Activated CD4-positive, alpha-beta T cell treated with anti-CD3 and anti-CD28 coated beads for 24 hours (primary cell): ENCODE data around the gene GRAMD2B.
"Not testable (repeated sequence)": the region's sequence is repeated elsewhere in the genome, so short reads cannot be mapped to it uniquely, and the experiment has no call there.

Experiments
- DNase-seq, 2 donors: peaks; one replicate each; pipeline ENCODE4 v3.0.0-alpha.2; 2020; ENCODE audit warnings: low read depth in 2 of 2

Gene GRAMD2B, protein sequence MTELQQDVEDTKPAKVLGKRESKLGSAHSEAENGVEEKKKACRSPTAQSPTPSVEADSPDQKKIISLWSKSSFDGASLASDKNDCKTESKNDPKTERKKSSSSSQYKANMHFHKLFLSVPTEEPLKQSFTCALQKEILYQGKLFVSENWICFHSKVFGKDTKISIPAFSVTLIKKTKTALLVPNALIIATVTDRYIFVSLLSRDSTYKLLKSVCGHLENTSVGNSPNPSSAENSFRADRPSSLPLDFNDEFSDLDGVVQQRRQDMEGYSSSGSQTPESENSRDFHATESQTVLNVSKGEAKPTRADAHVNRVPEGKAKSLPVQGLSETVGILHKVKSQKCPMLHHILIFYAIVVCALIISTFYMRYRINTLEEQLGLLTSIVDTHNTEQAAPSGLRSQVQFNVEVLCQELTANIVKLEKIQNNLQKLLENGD

DNA sequence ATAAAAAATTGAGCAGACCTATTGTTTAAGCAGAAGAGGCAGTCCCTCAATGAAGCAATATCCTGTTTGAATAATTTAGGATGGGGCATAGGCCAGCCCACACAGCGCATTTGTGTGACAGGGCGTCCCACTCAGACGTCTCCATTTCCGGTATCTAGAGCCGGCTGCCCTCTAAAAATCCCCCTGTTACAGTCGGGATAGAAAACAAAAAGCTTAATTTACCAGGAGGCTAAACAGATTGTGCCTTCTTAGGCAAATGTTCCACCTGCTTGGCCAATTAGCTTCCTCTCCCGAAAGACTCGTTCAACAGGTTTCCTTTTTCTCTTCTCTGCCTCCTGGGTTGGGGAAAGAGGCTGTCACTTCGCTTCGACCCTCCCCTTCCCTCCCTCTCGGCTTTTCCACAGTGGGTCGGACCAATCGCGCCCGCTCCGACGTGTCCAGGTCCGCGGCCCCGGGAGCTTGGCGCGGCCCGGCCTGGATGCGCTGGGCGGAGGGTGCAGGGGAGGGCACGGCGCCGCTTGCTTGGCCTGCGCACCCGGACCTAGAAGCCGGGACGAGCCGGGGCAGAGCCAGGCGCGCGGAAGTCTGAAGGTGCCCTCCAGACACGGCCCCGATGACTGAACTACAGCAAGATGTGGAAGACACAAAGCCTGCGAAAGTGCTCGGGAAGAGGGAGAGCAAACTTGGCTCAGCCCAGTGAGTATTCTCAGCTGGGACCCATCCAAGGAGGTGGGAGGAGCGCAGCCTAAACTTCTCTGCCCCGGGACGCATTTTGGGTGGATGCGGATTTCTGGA lies at the start of gene GRAMD2B:
GRAMD2B (plus strand) TSS at position 416 of the 795 bp plus-strand sequence; CDS start at position 614, 198 bp downstream.
- DNase-seq, result peak; percentile 37 to 54

GRCh38 chr5:126374109-126374416 lies 49.1 kb upstream of the GRAMD2B start:
- DNase-seq, result no peak

- DNase-seq, result no peak
Measured at GRCh38 chr5:126376443-126376842, 46.8 kb upstream of the GRAMD2B start.

DNA sequence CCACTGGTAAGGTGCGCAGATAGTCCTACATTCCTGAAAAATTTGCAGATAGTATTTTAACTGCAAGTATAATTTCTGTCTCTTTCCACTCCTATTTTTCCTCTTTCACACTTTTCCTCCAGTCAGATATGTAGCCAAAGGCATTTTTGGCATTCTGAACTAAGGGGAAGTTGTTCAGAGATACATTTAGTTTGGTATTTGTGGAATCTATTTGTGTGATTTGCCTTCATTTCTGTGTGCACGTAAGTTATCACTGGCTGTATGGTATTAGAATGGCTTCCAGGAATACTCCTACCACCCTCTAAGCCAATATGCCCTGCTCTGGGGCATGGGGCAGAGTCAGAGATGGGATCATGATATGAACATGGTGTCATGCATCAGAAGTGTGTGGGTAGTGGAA lies 45.8 kb upstream of the GRAMD2B start:
- DNase-seq, result no peak

DNA sequence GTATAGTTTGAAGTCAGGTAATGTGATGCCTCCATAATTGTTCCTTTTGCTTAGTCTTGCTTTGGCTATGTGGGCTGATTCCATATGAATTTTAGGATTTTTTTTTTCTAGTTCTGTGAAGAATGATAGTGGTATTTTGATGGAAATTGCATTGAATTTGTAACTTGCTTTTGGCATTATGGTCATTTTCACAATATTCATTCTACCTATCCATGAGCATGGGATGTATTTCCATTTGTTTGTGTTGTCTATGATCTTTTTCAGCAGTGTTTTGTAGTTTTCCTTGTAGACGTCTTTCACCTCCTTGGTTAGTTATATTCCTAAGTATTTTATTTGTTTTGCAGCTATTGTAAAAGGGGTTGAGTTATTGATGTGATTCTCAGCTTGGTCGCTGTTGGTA lies 42.9 kb upstream of the GRAMD2B start:
- not testable (repeated sequence) for DNase-seq

DNA sequence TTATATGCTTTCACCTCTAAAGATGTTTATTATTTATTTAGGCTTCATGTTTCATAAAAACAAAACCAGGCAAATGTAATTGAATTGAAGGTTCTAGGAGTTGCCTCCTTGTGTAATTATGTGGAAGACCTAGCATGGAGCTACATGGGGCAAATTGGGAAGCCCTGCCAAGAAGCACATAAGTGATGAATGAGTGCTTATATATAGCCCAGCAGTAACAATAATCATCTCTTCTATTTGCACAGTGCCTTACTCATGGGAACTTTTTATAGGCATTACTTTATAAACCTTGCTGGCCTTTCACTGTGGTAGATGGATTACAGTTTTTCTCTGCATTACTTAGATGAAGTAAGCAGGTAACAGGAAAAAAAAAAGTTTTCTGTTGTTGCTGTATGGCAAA lies 40.0 kb upstream of the GRAMD2B start:
- no peak for DNase-seq

DNA sequence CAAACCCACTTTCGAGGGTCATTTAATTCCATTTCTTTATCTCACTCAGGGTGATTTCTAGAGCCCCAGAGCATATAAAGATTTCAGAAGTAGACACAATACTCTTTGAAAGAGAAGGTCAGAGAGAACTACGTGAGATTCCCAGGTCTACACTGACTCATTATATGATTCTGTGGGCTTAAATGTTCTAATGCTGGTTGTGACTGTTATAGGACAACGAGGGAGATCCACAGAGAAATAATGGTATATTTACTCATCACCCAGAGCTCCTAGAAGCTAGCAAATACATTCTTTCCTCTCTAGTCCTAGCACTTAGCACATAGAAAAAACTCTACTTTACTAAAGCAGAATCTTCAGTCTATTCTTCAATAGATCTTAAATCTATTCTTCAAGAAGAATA lies 39.4 kb upstream of the GRAMD2B start:
- no peak for DNase-seq

DNA sequence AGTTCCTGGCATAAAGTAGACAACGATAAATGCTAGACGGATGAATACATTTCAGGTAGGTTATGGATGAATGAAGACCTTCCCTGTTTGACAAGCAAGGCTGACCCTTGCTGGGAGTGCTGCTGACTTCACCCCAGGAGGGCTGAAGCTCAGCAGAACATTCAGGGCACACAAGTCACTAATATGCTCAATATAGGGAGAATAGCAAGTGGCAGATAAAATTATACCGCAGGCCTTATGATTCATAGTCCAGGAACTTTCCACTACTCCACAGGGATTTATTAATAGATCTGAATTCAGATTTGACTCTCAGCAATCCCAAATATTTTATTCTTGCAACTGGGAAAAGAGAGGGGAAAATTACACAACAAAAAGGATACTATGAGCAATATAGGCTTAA lies 38.2 kb upstream of the GRAMD2B start:
- DNase-seq, result no peak

- no peak for DNase-seq
Measured at GRCh38 chr5:126385524-126386502, 37.4 kb upstream of the GRAMD2B start.

DNA sequence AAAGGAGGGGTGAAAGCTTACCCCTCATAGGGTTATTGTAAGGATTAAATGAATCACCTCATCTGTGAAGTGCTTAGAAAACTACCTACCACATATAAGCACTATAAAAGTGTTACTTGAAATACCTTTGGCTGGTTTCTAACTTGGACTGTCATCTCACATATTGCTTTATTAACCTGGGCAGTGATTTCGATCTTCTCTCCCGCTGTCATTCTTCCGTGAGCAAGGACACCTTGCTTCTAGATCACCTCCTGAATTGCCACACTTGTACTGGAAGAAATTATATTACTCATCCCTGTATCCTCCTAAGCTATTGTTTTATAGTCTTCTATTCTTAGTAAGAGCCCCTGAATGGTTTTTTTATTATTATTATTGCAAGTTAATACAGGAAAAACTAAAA lies 34.0 kb upstream of the GRAMD2B start:
- DNase-seq, result no peak

DNA sequence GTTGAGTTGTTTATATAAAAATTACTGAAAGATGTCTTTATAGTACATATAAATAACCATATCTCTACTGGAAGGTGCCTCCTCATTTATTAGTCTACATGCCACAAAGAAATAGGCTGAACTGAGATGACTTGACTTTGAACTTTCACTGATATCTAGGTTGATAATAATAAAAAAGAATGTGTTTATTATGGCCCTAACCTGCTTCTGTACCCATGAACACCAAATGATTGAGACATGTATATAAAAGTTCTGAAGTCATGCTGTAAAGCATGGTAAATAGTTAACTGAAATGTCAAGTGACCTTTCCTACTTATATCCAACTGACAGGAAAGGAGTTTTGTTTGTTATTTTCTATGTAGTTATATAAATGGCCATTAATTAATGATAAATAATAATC lies 33.2 kb upstream of the GRAMD2B start:
- DNase-seq, result no peak

DNA sequence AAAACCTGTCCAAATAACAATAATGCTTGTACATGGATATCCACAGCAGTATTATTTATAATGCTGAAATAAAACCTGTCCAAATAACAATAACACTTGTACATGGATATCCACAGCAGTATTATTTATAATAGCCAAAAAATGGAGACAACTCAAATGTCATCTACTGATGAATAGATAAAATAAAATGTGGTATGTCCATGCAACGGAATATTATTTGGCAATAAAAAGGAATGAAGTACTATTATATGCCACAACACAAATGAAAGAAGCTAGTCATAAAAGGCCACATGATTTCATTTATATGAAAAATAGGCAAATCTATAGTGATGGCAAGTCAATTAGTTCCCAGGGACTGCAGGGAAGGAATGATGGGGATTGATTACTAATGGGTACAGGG lies 31.8 kb upstream of the GRAMD2B start:
- DNase-seq, result no peak

GRCh38 chr5:126394211-126394788 lies 28.9 kb upstream of the GRAMD2B start:
- no peak for DNase-seq

DNA sequence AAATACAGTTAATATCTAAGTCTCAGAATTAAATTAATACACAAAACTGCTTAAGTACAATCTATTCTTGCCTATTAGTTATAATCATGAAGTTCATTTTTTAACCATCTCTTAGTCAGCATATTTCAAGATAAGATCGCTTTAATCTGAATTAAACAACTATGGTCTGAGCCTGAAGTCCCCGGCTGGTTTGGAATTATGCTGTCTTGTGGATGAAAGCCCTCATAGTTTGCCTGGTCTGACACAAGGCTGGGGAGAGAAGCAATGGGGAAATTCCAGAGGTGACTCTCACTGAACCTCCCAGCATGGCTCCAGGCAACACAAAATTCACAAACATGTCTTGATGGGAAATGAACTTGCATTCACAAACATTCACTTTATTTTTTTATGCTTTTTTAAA lies 28.0 kb upstream of the GRAMD2B start:
- DNase-seq, result no peak

DNA sequence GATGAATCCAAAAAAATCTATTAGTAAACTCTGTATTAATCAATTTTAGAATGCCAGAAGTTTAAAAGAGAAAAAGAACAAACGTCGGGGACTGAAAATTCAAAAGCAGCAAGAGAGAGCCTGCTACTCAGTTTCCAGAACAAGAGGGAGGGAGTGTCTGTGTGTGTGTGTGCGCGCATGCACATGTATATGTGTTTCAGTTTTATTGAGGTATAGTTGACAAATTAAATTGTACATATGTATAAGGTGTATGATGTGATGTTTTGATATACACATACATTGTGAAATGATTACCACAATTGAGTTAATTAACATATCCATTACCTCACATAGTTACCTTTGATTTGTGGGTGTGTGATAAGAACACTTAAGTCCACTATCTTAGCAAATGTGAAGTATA lies 27.6 kb upstream of the GRAMD2B start:
- no peak for DNase-seq

- DNase-seq, result not testable (repeated sequence)
Measured at GRCh38 chr5:126396721-126397120, 26.5 kb upstream of the GRAMD2B start.

DNA sequence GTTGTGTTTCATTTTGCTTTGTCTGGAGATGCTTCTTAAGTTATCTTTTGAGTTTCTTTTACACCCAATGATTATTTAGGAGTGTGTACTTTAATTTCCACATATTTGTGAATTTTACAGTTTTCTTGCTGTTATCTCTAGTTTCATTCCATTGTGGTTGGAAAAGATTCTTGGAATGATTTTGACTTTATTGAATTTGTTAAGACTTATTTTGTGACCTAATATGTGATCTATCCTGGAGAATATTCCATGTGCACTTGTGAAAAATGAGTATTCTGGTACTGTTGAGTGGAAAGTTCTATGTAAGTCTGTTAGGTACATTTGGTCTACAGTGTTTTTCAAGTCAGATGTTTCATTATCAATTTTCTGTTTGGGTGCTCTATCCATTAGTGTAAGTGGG lies 24.4 kb upstream of the GRAMD2B start:
- no peak for DNase-seq

DNA sequence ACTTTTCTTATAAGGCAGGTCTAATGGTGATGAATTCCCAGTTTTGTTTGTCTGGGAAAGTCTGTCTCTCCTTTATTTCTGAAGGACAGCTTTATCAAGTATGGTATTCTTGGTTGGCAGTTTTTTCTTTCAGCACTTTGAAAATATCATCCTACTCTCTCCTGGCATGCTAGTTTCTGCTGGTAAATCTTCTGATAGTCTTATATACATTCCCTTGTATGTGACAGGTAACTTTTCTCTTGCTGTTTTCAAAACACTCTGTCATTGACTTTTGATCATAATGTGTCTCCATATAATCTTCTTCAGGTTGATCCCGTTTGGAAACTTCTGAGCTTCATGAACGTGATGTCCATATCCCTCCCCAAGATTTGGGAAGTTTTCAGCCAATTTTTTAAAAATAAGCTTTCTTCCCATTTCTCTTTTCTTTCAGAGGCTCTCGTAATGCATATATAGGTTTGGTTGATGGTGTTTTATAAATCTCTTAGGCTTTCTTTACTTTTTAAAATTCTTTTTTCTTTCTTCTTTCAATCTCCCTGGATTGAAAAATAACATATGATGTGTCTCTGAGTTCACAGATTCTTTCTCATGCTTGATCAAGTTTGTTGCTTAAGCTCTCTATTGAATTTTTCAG lies 22.5 kb upstream of the GRAMD2B start:
- no peak for DNase-seq

GRCh38 chr5:126402621-126403555 lies 20.3 kb upstream of the GRAMD2B start:
- DNase-seq, result no peak

DNA sequence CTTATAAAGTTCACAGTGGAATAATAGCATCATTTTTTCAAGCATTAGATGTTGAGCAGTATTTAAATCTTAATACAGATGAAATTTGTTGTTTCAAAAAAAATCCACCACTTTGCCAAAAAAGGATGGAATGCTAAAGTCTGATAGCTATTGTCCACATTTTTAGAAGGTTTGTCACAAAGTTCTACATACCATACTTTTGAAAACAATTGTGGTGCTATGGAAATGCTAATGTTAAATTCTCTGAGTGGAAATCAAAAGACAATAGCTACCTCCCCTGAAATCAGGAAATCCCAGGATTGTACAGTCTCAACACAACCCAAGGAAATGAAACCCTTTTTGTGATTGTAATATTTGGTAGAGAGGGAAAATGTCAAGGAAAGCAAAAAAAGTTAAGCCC lies 19.3 kb upstream of the GRAMD2B start:
- DNase-seq, result no peak
